HG03378 (cell line): ENCODE results near the gene LASP1NB.

Experiments
- ATAC-seq: cut with Tn5 transposase; IDR thresholded peaks from one replicate; pipeline ENCODE4 v1.9.1; 2021; ENCODE audit warnings: mild to moderate bottlenecking, moderate library complexity; ENCODE audit not compliant: unreplicated experiment

Gene LASP1NB

GRCh38 chr17:38925263-38925995, at the start of gene LASP1NB:
LASP1NB (plus strand) TSS chr17:38925614.
- no peak for ATAC-seq

- no peak for ATAC-seq
These were observed 48.1 kb upstream of the LASP1NB start for GRCh38 chr17:38877130-38877851.

- ATAC-seq, result no peak
These were observed 45.3 kb upstream of the LASP1NB start for GRCh38 chr17:38879878-38880665.

DNA sequence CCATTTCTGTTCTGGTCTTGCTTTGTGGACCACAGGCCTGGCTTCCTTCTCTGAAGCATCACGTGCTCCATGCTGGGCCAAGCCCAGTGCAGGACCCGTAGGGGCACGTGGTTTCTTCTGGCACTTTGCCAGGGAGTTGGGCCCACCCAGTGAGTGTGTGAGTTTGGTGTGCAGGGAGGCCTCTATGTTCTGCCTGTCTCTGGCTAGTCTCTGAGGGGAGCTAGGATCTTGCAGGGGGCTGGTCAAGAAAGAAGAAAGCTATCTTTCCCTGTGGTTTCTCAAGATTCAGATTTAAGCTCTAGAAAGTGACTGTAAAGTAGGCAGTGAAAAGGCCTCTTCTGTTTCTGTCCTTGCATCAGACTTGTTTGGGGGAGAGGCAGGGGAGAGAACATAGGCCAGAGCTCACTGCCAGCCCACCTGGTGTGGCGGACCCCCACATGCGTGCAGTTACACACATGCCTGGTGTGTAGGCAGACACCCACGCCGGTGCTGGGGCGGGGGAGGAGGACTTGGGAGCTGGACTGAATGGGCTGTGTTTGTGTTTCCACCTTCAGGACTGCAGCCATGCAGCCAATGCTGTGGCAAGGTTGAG, 43.7 kb upstream of the LASP1NB start:
- ATAC-seq, result no peak

DNA sequence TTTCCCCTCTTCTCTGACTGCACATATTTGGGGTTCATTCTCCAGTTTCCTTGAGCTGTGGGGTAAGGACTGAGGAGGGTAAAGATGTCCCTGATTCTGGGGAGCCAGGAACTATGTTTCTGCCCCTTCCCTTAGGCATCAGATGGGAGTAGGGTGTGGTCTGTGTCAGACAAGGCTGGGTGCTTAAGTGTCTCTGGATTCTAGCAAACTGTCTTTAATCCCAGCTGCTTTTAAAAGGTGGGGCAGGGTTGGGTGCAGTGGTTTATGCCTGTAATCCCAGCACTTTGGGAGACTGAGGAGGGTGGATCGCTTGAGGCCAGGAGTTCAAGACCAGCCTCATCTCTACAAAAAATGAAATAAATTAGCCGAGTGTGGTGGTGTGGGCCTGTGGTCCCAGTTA, 42.5 kb upstream of the LASP1NB start:
- ATAC-seq, result no peak

- ATAC-seq, result no peak
These were observed 41.6 kb upstream of the LASP1NB start for GRCh38 chr17:38883592-38884526.

DNA sequence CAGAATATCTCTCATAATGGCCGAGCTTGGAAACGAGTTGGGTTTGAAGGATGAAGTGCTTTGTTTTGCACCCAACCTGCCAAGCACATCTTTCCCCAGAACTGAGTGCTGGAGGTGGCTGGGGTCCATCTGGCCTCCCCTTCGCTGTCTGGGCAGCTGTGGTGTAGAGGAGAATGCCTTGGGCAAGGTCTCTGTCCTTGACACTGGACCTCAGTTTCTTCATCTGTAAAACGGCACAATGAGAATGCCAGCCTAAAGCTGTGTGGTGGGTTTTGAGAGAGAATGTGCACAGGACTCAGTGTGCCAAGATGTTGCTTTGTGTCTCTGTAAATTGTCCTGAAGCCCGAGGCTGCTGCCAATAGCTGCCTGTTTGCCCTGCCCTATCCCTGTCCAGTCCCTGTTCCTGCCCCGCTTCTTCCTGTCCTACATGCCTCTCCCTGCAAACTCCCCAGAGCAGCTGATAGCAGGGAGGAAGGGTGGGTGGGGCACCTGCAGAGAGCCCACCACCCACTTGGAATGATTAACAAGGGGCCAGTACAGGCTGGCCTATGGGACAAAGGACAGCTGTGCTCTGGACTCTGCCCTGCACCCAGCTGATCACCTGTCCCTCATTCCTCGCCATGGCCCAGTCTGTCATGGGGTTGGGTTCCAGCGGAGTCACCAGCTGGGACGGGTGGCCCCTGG, 40.2 kb upstream of the LASP1NB start:
- ATAC-seq, result no peak

GRCh38 chr17:38885728-38886642, 39.4 kb upstream of the LASP1NB start:
- no peak for ATAC-seq

DNA sequence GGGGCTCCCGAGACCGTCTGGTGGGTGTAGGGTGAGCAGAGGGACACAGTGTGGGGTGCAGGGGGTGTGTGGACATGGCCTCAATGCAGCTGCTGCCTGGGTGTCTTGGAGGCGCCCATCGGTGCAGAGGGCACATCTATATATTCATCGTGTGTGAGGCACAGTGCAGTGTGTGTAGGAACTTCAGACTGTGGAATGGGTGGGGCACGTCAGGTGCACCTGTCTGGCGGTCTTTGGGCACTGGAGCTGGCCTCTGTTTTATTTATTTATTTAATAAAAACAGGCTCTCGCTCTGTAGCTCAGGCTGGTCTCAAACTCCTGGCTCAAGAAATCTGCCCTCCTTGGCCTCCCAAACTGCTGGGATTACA, 38.8 kb upstream of the LASP1NB start:
- no peak for ATAC-seq

GRCh38 chr17:38888842-38889241, 36.6 kb upstream of the LASP1NB start:
- ATAC-seq, result no peak

GRCh38 chr17:38889745-38890409, 35.5 kb upstream of the LASP1NB start:
- no peak for ATAC-seq

DNA sequence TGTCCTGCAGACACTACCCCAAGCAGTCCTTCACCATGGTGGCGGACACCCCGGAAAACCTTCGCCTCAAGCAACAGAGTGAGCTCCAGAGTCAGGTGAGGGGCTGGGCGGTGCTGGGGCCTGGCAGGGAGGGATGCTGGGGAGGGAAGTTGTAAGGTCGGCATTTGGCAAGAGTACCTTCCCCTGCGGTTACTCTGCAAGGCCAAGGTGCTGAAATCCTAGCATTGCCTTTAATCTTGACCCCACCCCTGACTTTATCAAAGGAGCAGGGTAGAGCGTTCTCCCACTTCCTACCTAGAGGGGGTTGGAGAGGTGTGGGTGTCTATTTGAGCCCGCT, 35.0 kb upstream of the LASP1NB start:
- no peak for ATAC-seq

DNA sequence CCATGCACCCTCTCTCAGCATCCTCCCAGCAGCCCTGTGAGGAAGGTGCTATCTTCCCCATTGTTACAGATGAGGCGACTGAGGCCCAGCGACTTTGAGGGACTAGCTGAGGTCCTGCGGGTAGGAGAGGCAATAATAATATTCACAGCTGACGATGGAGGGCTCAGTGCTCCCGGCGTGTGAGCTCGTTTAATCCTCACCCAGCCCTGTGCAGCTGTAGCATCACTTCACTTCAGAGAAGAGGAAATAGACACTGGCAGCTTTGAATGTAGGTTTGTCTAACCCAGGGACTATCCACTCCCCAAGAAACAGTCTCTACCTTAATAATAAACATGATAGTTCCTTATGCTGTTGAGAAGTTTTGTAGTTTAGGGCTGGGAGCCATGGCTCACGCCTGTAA, 34.0 kb upstream of the LASP1NB start:
- no peak for ATAC-seq

DNA sequence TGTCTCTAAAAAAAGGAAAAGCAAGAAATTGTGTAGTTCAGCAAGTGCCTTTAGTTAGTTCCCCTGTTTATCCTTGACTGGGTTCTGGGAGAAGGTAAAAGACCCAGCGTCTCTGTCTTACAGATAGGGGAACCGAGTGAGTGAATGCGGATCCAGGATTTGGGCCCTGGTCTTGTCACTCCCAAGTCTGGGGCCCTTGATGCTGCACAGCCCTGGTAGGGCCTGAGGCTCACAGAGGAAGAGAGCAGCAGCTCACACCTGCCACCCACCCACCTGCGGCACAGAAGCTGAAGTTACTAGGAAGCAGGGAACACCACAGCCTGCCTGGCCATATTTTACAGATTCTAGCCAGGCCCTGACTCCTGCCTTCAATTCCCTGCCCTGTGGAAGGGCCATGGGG, 33.3 kb upstream of the LASP1NB start:
- ATAC-seq, result no peak

GRCh38 chr17:38892620-38893019, 32.8 kb upstream of the LASP1NB start:
- ATAC-seq, result no peak

- ATAC-seq, result no peak
These were observed 32.3 kb upstream of the LASP1NB start for GRCh38 chr17:38893113-38893512.

DNA sequence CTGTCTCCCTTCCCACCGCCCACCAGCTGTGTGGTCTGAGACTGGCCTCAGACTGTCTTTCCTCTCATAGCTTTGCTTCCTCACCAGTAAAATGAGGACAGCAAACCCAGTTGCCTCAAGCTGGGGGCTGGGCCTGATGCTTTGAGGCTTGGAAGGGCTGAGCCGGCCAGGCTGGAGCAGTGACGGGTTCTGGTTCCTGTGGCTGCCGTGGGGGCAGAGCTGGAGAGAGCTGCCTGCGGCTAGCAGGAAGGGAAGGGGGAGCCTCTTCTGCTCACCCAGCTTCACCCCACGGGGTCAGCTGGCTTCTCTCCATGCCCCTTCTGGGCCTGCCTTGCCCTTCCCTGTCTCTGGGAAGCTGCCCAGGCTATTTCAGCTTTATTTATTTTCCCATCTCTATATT, 31.8 kb upstream of the LASP1NB start:
- ATAC-seq, result no peak

DNA sequence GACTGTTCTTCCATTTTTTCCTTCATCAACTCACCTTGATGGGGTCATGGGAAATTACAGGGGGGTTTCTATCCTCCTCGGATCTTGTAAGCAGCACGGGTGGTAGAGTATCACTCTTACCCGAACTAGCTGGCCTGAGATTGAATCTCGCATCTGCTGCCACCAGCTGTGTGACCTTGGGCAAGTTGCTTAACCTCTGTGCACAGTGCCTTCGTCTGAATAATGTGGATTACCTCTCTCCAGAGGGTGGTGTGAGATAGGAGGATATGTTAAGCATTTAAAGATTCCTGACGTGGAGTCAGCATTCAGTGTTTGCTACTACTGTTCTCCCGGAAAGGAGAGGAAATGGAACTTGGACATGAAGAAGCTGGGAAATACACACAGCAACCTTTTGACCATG, 31.1 kb upstream of the LASP1NB start:
- no peak for ATAC-seq
